A549 treated with dexamethasone at 1 μM for 4 hours (cell line): ENCODE results near the gene BCAR1. TPM values are rescaled to one million over a fixed set of nuclear protein-coding genes. Genes with fewer than 3 reads are reported as not detected.

Source experiments
- total RNA-seq: library from RNA; stranded (reverse); fragments of 200-300 nt; extraction: Qiagen RNA extraction; gene quantifications from 5 replicates; pipeline ENCODE4 v1.2.3, GENCODE V29; 2022

Gene BCAR1, protein sequence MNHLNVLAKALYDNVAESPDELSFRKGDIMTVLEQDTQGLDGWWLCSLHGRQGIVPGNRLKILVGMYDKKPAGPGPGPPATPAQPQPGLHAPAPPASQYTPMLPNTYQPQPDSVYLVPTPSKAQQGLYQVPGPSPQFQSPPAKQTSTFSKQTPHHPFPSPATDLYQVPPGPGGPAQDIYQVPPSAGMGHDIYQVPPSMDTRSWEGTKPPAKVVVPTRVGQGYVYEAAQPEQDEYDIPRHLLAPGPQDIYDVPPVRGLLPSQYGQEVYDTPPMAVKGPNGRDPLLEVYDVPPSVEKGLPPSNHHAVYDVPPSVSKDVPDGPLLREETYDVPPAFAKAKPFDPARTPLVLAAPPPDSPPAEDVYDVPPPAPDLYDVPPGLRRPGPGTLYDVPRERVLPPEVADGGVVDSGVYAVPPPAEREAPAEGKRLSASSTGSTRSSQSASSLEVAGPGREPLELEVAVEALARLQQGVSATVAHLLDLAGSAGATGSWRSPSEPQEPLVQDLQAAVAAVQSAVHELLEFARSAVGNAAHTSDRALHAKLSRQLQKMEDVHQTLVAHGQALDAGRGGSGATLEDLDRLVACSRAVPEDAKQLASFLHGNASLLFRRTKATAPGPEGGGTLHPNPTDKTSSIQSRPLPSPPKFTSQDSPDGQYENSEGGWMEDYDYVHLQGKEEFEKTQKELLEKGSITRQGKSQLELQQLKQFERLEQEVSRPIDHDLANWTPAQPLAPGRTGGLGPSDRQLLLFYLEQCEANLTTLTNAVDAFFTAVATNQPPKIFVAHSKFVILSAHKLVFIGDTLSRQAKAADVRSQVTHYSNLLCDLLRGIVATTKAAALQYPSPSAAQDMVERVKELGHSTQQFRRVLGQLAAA
- 82.0 to 145 TPM (median 139 TPM) in 5 replicates for total RNA-seq

DNA sequence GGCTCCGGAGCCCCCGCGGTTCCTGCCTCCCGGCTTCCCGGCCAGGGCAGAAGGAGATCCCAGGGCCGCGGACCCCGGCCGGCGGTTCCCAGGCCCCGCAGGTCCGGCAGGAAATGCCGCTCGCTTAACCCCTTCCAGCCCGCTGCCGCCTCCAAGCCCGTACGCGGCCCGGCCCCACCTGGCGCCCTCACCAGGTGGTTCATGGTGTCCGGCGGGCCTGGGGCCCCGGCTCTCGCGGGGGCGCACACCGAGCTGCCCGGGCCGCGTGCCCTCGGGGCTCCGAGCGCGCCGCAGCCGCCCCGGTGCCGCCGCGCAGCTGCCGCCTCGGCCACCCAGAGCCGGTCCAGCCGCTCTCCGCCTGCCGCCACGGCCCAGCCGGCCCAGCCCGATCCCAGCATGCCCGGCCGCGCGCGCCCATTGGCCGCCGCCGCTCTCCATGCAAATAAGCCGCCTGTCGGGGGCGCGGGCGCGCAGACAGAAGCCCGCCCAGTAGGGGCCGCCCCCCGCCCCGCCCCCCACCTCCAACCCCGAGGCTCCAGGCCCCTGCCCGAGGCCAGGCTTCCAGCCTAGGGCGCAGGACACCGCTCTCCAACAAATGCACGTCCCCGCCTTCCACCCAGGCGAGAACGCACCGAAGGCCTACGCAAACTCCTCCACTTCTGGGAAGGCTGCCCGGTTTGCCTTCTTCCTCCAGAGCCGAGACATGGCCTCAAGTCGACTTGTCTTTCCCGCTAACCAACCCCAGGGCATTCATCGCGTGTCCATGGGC lies at the start of gene BCAR1:
Gene BCAR1, minus strand, starts transcription at position 345 of the 769 bp plus-strand sequence. Its CDS starts 142 bp downstream, at position 203.

DNA sequence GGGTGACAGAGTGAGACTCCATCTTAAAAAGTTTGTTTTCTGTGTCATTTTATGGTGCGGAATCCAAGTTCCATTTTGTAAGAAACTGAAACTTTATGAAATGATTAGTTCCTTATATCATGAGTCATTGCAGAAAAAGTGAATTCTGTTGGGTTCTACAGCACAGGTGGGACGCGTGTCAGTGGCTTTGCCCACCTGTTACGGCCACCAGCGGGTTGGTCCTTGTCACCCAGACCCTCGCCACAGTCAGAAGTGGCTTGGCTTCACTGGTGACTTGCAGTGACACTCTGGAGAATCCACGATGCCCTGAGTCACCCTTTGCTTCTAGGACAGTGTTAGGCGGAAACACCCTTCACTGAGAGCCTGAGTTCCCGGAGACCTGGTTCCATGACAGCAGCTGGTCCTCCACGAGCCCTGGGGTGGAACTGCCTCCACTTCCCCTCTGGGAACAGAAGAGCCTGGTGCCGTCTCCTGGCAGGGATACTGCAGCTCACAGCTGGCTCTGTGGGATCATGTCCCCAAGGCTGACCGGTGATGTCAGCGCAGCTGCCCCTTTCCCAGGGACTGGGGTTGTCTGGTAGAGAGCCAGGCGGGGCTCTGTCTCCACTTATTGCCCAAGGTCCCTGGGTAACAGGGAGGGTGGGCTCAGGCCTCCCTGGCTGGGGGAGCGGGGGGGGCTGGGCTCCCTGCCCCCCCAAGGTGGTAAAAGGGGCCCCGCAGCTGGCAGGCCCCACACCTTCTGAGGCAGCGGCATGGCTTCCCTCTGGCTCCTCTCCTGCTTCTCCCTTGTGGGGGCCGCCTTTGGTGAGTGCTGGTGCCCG lies 33.0 kb downstream of the BCAR1 start, which contains the start of gene CTRB1:
Gene CTRB1, plus strand, starts transcription at position 733 of the 821 bp plus-strand sequence. Its CDS starts 20 bp downstream, at position 753.

DNA sequence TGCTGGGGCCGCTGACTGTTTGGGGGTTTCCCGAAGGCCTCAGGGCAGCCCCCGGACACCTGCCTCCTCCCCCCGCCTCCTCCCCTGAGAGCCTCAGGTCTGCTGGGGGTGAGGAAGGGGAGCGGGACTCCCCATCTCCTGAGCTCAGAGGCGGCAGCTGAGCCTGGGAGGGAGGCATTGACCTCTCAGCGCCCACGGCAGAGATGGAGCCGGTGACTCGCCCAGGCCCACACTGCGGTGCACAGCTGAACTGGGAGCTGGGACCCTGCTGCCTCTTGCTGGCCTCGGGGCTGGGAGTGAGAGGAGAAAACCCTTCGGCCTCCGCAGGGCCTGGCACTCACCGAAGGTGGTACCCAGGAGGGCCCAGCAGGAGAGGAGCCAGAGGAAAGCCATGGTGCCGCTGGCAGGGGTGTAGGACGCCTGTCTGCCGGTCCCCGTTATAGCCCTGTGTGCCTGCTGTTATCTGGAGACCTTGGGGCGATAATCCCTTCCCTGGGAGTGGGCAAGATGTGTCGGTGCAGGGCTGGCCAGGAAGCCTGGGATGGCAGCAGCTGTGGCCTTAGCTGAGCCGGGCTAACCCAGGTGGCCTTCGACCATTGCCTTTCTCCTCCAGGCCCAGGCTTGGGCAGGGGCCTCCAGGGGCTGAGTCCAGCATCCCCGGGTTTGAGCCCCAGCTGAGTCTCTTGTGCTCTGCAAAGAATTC lies 44.5 kb downstream of the BCAR1 start, which contains the start of gene CTRB2:
Gene CTRB2, minus strand, starts transcription at position 413 of the 703 bp plus-strand sequence. Its CDS starts 20 bp downstream, at position 393.

Other genes with a start within 250 kb of the BCAR1 start
- 0.46 to 0.88 TPM (median 0.64 TPM) in 5 replicates for gene LDHD, start 134.8 kb downstream of the BCAR1 start, total RNA-seq
- gene ZFP1, start 103.1 kb downstream of the BCAR1 start, total RNA-seq = 11.2 to 13.1 TPM (median 12.3 TPM) in 5 replicates
- 0.07 TPM in 1 of 5 replicates, not detected in the others for gene CTRB2, start 44.5 kb downstream of the BCAR1 start, total RNA-seq
- gene CTRB1, start 32.6 kb downstream of the BCAR1 start, total RNA-seq = 0.18 TPM in 1 of 5 replicates, not detected in the others
- 65.7 to 84.6 TPM (median 68.7 TPM) in 5 replicates for gene CFDP1, start 181.9 kb upstream of the BCAR1 start, total RNA-seq
- 12.0 to 15.9 TPM (median 14.5 TPM) in 5 replicates for gene TMEM170A, start 213.1 kb upstream of the BCAR1 start, total RNA-seq
- 0.14 to 0.33 TPM (median 0.22 TPM) in 5 replicates for gene CHST6, start 243.8 kb upstream of the BCAR1 start, total RNA-seq